K562 (cell line): ENCODE measurements around the gene CPNE1. TPM values are rescaled to one million over a fixed set of nuclear protein-coding genes. Genes with fewer than 3 reads are reported as not detected.

Experiments used
- AFF4 ChIP-seq: sonication (generic); formaldehyde crosslinking; IDR thresholded peaks from 2 replicates; pipeline ENCODE4 v1.8.0; 2023; ENCODE audit warnings: mild to moderate bottlenecking, missing genetic modification reagents
- ARID4B ChIP-seq: sonication (generic); formaldehyde crosslinking; IDR thresholded peaks from 2 replicates; pipeline ENCODE4 v1.8.0; 2022; ENCODE audit warnings: mild to moderate bottlenecking, missing genetic modification reagents
- BCOR ChIP-seq: fragments of 450-650 bp; IDR thresholded peaks from 2 replicates; pipeline ENCODE4 v1.6.1; 2016
- ETV1 ChIP-seq: fragments of 450-650 bp; conservative IDR thresholded peaks from 2 replicates; pipeline ENCODE4 v1.6.1; 2016; ENCODE audit warnings: missing genetic modification characterization, control low read depth, low read depth, missing compliant biosample characterization
- HLTF ChIP-seq: fragments of 450-650 bp; IDR thresholded peaks from 2 replicates; pipeline ENCODE4 v1.6.1; 2016
- KDM1A ChIP-seq, 2 experiments: fragments of 450-650 bp; IDR thresholded peaks; 2 replicates each; pipeline ENCODE4 v1.6.1; 2016; ENCODE audit warnings: mild to moderate bottlenecking in 2 of 2
- KLF16 ChIP-seq: IDR thresholded peaks from 2 replicates; pipeline ENCODE4 v1.6.1; 2016; ENCODE audit warnings: antibody characterized with exemption
- MEF2A ChIP-seq: IDR thresholded peaks from 2 replicates; pipeline ENCODE4 v1.6.1; 2011; ENCODE audit warnings: low read depth, mild to moderate bottlenecking, low read length, moderate library complexity; ENCODE audit not compliant: control insufficient read depth
- MEF2D ChIP-seq: conservative IDR thresholded peaks from 2 replicates; pipeline ENCODE4 v1.6.1; 2016; ENCODE audit warnings: low read depth, missing genetic modification characterization, missing compliant biosample characterization
- MIER1 ChIP-seq: fragments of 450-650 bp; IDR thresholded peaks from 2 replicates; pipeline ENCODE4 v1.6.1; 2016; ENCODE audit warnings: antibody characterized with exemption, mild to moderate bottlenecking, low read depth
- MYC ChIP-seq, 2 experiments: fragments of 250-450 bp in 1 of 2; sonication (Bioruptor Pico) in 1 of 2; IDR thresholded peaks; 2 replicates each; pipeline versions ENCODE4 v1.5.1 to v1.6.1; 2012 to 2021; ENCODE audit warnings: low read depth in 2 of 2, borderline replicate concordance in 1 of 2, improper control_type of control experiment in 1 of 2, low read length in 1 of 2, mild to moderate bottlenecking in 1 of 2, moderate library complexity in 1 of 2
- NBN ChIP-seq: fragments of 450-650 bp; IDR thresholded peaks from 2 replicates; pipeline ENCODE4 v1.6.1; 2016; ENCODE audit warnings: low read depth, mild to moderate bottlenecking
- RUNX1 ChIP-seq: sonication (generic); IDR thresholded peaks from 2 replicates; pipeline ENCODE4 v1.6.1; 2016; ENCODE audit warnings: antibody characterized with exemption, low read depth
- SMARCA5 ChIP-seq: fragments of 450-650 bp; IDR thresholded peaks from 2 replicates; pipeline ENCODE4 v1.6.1; 2016
- SMARCE1 ChIP-seq: fragments of 450-650 bp; IDR thresholded peaks from 2 replicates; pipeline ENCODE4 v1.7.1; 2016; ENCODE audit warnings: mild to moderate bottlenecking
- STAG1 ChIP-seq: sonication (generic); formaldehyde crosslinking; IDR thresholded peaks from 2 replicates; pipeline ENCODE4 v1.5.0; 2020; ENCODE audit warnings: missing genetic modification reagents, borderline replicate concordance
- TAF1 ChIP-seq: IDR thresholded peaks from 2 replicates; pipeline ENCODE4 v1.6.1; 2011; ENCODE audit warnings: mild to moderate bottlenecking, low read length, moderate library complexity; ENCODE audit not compliant: insufficient read depth, control insufficient read depth, severe bottlenecking; ENCODE audit errors: extremely low read depth
- TRIM28 ChIP-seq: fragments of 450-650 bp; IDR thresholded peaks from 2 replicates; pipeline ENCODE4 v1.6.1; 2017
- ZNF239 ChIP-seq: fragments of 250-450 bp; sonication (Bioruptor Pico); IDR thresholded peaks from 2 replicates; pipeline ENCODE4 v1.4.0; 2020; ENCODE audit warnings: mild to moderate bottlenecking
- ZNF717 ChIP-seq: fragments of 250-450 bp; sonication (Bioruptor Pico); IDR thresholded peaks from 2 replicates; pipeline ENCODE4 v1.5.0; 2021
- polyA plus RNA-seq, 8 experiments: library from polyadenylated mRNA; depleted of rRNA in 4 of 8; stranded (reverse) in 5 of 8; unstranded in 3 of 8; fragments of >200 nt; fragmentation: Nextera tagmentation in 2 of 8; fragmentation: Illumina TruSeq in 1 of 8; extraction: Ambion mirVana in 2 of 8; extraction: Trizol in 1 of 8; gene quantifications; 2 replicates each; pipeline versions ENCODE4 v1.2.1 to v1.2.3, GENCODE V29; 2011 to 2014; ENCODE audit warnings: inconsistent platforms in 1 of 8, missing spikeins in 1 of 8
- total RNA-seq, 7 experiments: library from RNA; depleted of rRNA in 6 of 7; stranded (reverse); fragments of >200 nt in 6 of 7; fragmentation: Illumina TruSeq in 2 of 7; extraction: Trizol in 2 of 7; gene quantifications; 2 replicates each; pipeline versions ENCODE4 v1.2.1 to v1.2.3, GENCODE V29; 2011 to 2021; ENCODE audit warnings: low replicate concordance in 1 of 7

The CPNE1 gene
- total and polyA plus RNA-seq, 9 of the 15 experiments (the other 6 are each of a cell fraction or from before 2014, with no cell fraction given), result 42.1 to 102 (median 56.0) TPM

GRCh38 chr20:35616465-35617396, 48.0 kb downstream of the CPNE1 start (continued):
- TF ChIP-seq BCOR (peak; percentile 93; the same call in 1 of the 2 replicates), KLF16 (no peak), KDM1A (IDR thresholded peaks at IDR 0.05) (peak in 1 of 2 experiments; percentile 72; a peak in 2 of 4 replicates), MYC (IDR thresholded peaks at IDR 0.05; ENCODE audit: low read depth, low read length) (peak; percentile 20; the same call in 1 of the 2 replicates), MYC (CRISPR knock-in tag; IDR thresholded peaks at IDR 0.05; ENCODE audit: borderline replicate concordance, low read depth) (peak; percentile 46; the same call in 1 of the 2 replicates), ETV1 (tag) (no peak), ARID4B (CRISPR knock-in tag) (peak; percentile 74; the same call in 1 of the 2 replicates), MEF2D (0 out of 2 replicates have a peak, but pooled peaks have one; percentile 40), RUNX1 (0 out of 2 replicates have a peak, but pooled peaks have one; percentile 13), MEF2A (no peak), SMARCA5 (peak; percentile 99), ZNF239 (CRISPR knock-in tag) (0 out of 2 replicates have a peak, but pooled peaks have one; percentile 12), STAG1 (CRISPR knock-in tag) (0 out of 2 replicates have a peak, but pooled peaks have one; percentile 10), TRIM28 (peak; percentile 88; the same call in 1 of the 2 replicates), MIER1 (peak; percentile 67; the same call in 1 of the 2 replicates), AFF4 (CRISPR knock-in tag) (peak; percentile 65; the same call in 1 of the 2 replicates), ZNF717 (CRISPR knock-in tag) (no peak), TAF1 (no peak), NBN (peak; percentile 90), HLTF (peak; percentile 88), SMARCE1 (peak; percentile 63)
